ENCODE measurements around the gene PHTF2.

- TF ChIP-seq ZNF70 (CRISPR knock-in tag; IDR thresholded peaks at IDR 0.05) (no peak), TOX (CRISPR knock-in tag; IDR thresholded peaks at IDR 0.05; ENCODE audit: borderline replicate concordance) (no peak), CSRNP3 (CRISPR knock-in tag; IDR thresholded peaks at IDR 0.05) (no peak), ZFP30 (CRISPR knock-in tag; IDR thresholded peaks at IDR 0.05) (no peak), PATZ1 (CRISPR knock-in tag; IDR thresholded peaks at IDR 0.05; ENCODE audit: borderline replicate concordance) (no peak), RARB (CRISPR knock-in tag; IDR thresholded peaks at IDR 0.05) (no peak), OSR1 (CRISPR knock-in tag; IDR thresholded peaks at IDR 0.05) (no peak), SNAI2 (CRISPR knock-in tag; IDR thresholded peaks at IDR 0.05) (no peak), TCF4 (CRISPR knock-in tag; IDR thresholded peaks at IDR 0.05; ENCODE audit: borderline replicate concordance) (no peak), ISL1 (CRISPR knock-in tag; IDR thresholded peaks at IDR 0.05) (no peak), PPARA (CRISPR knock-in tag; IDR thresholded peaks at IDR 0.05; ENCODE audit: borderline replicate concordance) (no peak), BACH2 (CRISPR knock-in tag; IDR thresholded peaks at IDR 0.05; ENCODE audit: borderline replicate concordance) (no peak)
These were observed 38.7 kb downstream of the PHTF2 start for GRCh38 chr7:77837275-77837674.

All from SK-N-SH treated with all-trans-retinoic acid at 6 μM for 48 hours (cell line).